ENCODE results near the gene NOD2. TPM values are rescaled to one million over a fixed set of nuclear protein-coding genes. Genes with fewer than 3 reads are reported as not detected.

Gene NOD2
- total RNA-seq, 1 experiment from 2014 or later: 0.70 TPM

DNA sequence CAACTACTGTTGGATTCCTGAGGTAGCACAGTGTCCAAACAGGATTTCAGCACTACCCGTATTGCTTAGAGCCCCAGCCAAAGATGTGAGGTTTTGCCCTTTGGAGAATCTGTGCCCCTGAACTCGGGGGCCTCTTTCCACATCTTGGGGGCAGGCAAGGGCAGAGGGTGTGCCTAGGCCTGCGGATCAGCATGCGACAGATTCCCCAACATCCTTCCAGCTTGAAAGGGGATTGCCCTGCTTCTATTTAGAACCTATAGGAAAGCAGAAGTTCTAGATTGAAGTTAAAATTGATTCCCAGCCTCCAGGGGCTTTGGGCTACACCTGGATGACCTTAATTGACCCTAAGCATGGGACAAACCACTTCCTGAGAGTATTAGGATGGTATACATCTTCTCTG lies 19.6 kb downstream of the NOD2 start:
- no peak overlapping the region for H3K27ac ChIP-seq
- intact Hi-C loops (cut with micrococcal nuclease; ENCODE audit: unreplicated experiment): no loop called here
- DNase-seq: no peak
- H3K79me2 ChIP-seq (ENCODE audit: low read depth): no peaks in the 10 kb centered on the region
- H3K4me3 ChIP-seq: no peak overlapping the region
- no peak overlapping the region for H2AFZ ChIP-seq
- H3K4me1 ChIP-seq (replicated peaks; ENCODE audit: insufficient read depth): peaks cover 1% of the 10 kb centered on the region
- BruUV-seq (replicated peaks): no TSS peak
- no peaks in the 10 kb centered on the region for H3K36me3 ChIP-seq (ENCODE audit: low read depth)
- no peaks in the 10 kb centered on the region for H3F3A ChIP-seq (ENCODE audit: insufficient read depth, low read depth)
- no peaks in the 10 kb centered on the region for H3K9me2 ChIP-seq (ENCODE audit: insufficient read depth)
- H3K9me3 ChIP-seq (ENCODE audit: insufficient read depth, low read depth): no peaks in the 10 kb centered on the region
- CTCF ChIA-PET: no interaction called here
- TF ChIP-seq EZH2 (IDR thresholded peaks at IDR 0.05; ENCODE audit: low read depth): no peak
- no peak for TF ChIP-seq CTCF (conservative IDR thresholded peaks at IDR 0.05)
- no peaks in the 10 kb centered on the region for H4K20me1 ChIP-seq (ENCODE audit: insufficient read depth)
- no peaks in the 10 kb centered on the region for H3K27me3 ChIP-seq (ENCODE audit: insufficient read depth, low read depth)
- H3K4me2 ChIP-seq: no peak overlapping the region
- POLR2A ChIA-PET (ENCODE audit: unreplicated experiment): no interaction called here

DNA sequence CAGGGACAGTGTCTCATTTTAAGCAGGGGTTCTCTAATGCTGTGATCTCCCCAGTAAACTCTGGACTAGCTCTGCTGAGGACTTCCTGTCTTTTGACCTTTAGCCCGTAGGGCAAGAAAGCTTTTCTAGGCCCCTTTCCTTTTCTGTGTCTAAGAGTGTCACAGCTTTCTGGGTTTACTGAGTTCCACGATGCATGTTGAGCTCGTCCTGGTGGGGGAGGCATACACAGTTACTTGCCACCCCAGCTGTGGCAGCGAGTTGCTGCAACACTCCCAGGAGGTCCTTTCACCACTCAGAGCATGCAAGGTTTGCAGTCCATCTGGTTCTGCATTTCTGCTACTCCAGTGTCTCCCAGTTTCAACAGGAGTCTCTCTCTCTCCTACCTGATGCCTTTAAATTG lies 23.7 kb downstream of the NOD2 start:
- Histone ChIP-seq H3K27ac (no peak overlapping the region), H3F3A (ENCODE audit: insufficient read depth, low read depth) (peaks cover 30% of the 10 kb centered on the region), H3K36me3 (ENCODE audit: low read depth) (no peaks in the 10 kb centered on the region), H4K20me1 (ENCODE audit: insufficient read depth) (no peaks in the 10 kb centered on the region), H3K79me2 (ENCODE audit: low read depth) (no peaks in the 10 kb centered on the region), H3K4me1 (replicated peaks; ENCODE audit: insufficient read depth) (peaks cover 41% of the 10 kb centered on the region), H3K27me3 (ENCODE audit: insufficient read depth, low read depth) (no peaks in the 10 kb centered on the region), H3K9me3 (ENCODE audit: insufficient read depth, low read depth) (no peaks in the 10 kb centered on the region), H3K4me2 (no peak overlapping the region), H2AFZ (no peak overlapping the region), H3K9me2 (ENCODE audit: insufficient read depth) (no peaks in the 10 kb centered on the region), H3K4me3 (no peak overlapping the region)
- ChIA-PET CTCF (no interaction called here), POLR2A (ENCODE audit: unreplicated experiment) (interaction anchor here (0.6 kb wide), 1 partner anchor 20 kb away, joined by 3 read pairs; no protein-coding TSS in a partner anchor)
- BruUV-seq (replicated peaks): no TSS peak
- DNase-seq: no peak
- intact Hi-C loops (cut with micrococcal nuclease; ENCODE audit: unreplicated experiment): loop anchor here (5.0 kb wide), 1 partner anchor 40 kb away; no protein-coding TSS in a partner anchor
- TF ChIP-seq EZH2 (IDR thresholded peaks at IDR 0.05; ENCODE audit: low read depth) (no peak), CTCF (conservative IDR thresholded peaks at IDR 0.05) (no peak)

GRCh38 chr16:50717494-50717893 lies 24.1 kb downstream of the NOD2 start:
- H3K4me1 ChIP-seq (replicated peaks; ENCODE audit: insufficient read depth): peaks cover 45% of the 10 kb centered on the region
- H3K4me2 ChIP-seq: no peak overlapping the region
- ChIA-PET POLR2A (ENCODE audit: unreplicated experiment) (no interaction called here), CTCF (no interaction called here)
- H3F3A ChIP-seq (ENCODE audit: insufficient read depth, low read depth): peaks cover 34% of the 10 kb centered on the region
- BruUV-seq (replicated peaks): no TSS peak
- H3K9me2 ChIP-seq (ENCODE audit: insufficient read depth): no peaks in the 10 kb centered on the region
- H3K36me3 ChIP-seq (ENCODE audit: low read depth): no peaks in the 10 kb centered on the region
- H3K79me2 ChIP-seq (ENCODE audit: low read depth): no peaks in the 10 kb centered on the region
- H3K9me3 ChIP-seq (ENCODE audit: insufficient read depth, low read depth): no peaks in the 10 kb centered on the region
- no peaks in the 10 kb centered on the region for H4K20me1 ChIP-seq (ENCODE audit: insufficient read depth)
- TF ChIP-seq CTCF (conservative IDR thresholded peaks at IDR 0.05) (no peak), EZH2 (IDR thresholded peaks at IDR 0.05; ENCODE audit: low read depth) (no peak)
- intact Hi-C loops (cut with micrococcal nuclease; ENCODE audit: unreplicated experiment): loop anchor here (5.0 kb wide), 1 partner anchor 40 kb away; no protein-coding TSS in a partner anchor
- H2AFZ ChIP-seq: no peak overlapping the region
- no peak for DNase-seq
- no peaks in the 10 kb centered on the region for H3K27me3 ChIP-seq (ENCODE audit: insufficient read depth, low read depth)
- no peak overlapping the region for H3K27ac ChIP-seq
- H3K4me3 ChIP-seq: no peak overlapping the region
